Measurements from ENCODE around the gene ELOVL3. TPM values are rescaled to one million over a fixed set of nuclear protein-coding genes. Genes with fewer than 3 reads are reported as not detected.

Gene ELOVL3
- total RNA-seq, 2 experiments from 2014 or later = 0.48 TPM; not detected in 1

DNA sequence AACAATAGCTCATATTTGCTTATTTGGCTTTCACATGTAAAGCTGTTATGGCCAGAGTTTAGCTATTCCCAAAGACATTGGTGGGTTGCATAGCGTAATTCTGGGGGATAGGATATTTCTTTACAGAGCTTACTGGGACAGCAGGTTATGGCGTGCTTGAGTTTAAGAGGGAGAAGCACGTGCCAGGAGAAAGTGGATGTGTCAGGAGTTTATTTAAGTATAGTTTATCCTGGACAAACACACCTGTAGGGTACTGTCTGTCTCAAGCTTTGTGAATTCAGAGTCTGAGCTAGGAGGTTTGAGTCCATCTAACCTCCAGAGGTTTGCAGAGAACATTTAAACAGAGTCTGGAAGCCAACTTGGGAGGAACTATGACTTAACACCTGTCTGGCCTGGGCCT is 40.6 kb downstream of the ELOVL3 start:
- POLR2A ChIA-PET = interaction anchor here (1.2 kb wide), 2 partner anchors 19 to 31 kb away, joined by 3 read pairs; no protein-coding TSS in a partner anchor
- Histone ChIP-seq H3K79me2 (ENCODE audit: insufficient read depth, low read depth, low read length) (no peaks in the 10 kb centered on the region; the same call in 1 of the 2 replicates), H3K9me3 (ENCODE audit: low read length) (no peaks in the 10 kb centered on the region), H4K20me1 (ENCODE audit: insufficient read depth, low read length) (no peaks in the 10 kb centered on the region), H3K4me3 (ENCODE audit: low read depth, low read length, poor library complexity, severe bottlenecking) (no peak overlapping the region), H3K4me1 (ENCODE audit: insufficient read depth, low read length, poor library complexity, severe bottlenecking) (peaks cover under 1% of the 10 kb centered on the region), H3K36me3 (ENCODE audit: insufficient read depth, low read length) (peaks cover 55% of the 10 kb centered on the region), H3K4me2 (ENCODE audit: low read length) (no peak overlapping the region), H3K27ac (ENCODE audit: low read depth, low read length, poor library complexity, severe bottlenecking) (no peak overlapping the region), H2AFZ (ENCODE audit: low read length) (no peak overlapping the region), H3K9me2 (ENCODE audit: insufficient read depth, low read length) (no peaks in the 10 kb centered on the region)
- BruUV-seq (replicated peaks) = no TSS peak
- TF ChIP-seq EZH2phosphoT487 (IDR thresholded peaks at IDR 0.05; ENCODE audit: borderline replicate concordance, low read depth, low read length) = no peak
- TF ChIP-seq, protein P1, sequence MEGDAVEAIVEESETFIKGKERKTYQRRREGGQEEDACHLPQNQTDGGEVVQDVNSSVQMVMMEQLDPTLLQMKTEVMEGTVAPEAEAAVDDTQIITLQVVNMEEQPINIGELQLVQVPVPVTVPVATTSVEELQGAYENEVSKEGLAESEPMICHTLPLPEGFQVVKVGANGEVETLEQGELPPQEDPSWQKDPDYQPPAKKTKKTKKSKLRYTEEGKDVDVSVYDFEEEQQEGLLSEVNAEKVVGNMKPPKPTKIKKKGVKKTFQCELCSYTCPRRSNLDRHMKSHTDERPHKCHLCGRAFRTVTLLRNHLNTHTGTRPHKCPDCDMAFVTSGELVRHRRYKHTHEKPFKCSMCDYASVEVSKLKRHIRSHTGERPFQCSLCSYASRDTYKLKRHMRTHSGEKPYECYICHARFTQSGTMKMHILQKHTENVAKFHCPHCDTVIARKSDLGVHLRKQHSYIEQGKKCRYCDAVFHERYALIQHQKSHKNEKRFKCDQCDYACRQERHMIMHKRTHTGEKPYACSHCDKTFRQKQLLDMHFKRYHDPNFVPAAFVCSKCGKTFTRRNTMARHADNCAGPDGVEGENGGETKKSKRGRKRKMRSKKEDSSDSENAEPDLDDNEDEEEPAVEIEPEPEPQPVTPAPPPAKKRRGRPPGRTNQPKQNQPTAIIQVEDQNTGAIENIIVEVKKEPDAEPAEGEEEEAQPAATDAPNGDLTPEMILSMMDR (conservative IDR thresholded peaks at IDR 0.05; ENCODE audit: low read length) = no peak
- no peak for DNase-seq (ENCODE audit: low spot score)
- CTCF ChIA-PET (ENCODE audit: unreplicated experiment) = interaction anchor here (1.2 kb wide), 1 partner anchor 40 kb away, joined by 3 read pairs; no protein-coding TSS in a partner anchor
- intact Hi-C loops (cut with micrococcal nuclease; ENCODE audit: unreplicated experiment) = no loop called here

DNA sequence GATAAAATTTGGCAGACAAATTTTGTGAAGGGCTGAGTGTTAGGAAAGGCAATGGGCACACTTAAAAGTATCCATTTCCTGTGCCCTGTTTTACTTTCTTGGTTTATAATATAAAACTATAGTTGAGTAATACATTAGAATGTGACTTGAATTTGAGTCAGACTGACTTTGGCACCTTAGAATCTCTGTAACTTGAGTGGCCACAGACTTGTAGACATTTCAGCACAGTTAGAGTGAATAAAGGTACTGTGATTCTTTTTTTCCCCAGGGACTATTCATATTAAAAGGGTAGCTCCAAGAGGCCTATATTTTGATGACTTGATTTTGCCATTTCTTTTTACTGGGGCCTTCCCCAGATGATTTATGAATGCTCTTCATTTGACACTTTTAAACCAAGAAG is 41.6 kb downstream of the ELOVL3 start:
- CTCF ChIA-PET (ENCODE audit: unreplicated experiment) = interaction anchor here (0.6 to 1.2 kb wide), 2 partner anchors 41 to 432 kb away, joined by 3 read pairs; no protein-coding TSS in a partner anchor
- intact Hi-C loops (cut with micrococcal nuclease; ENCODE audit: unreplicated experiment) = no loop called here
- Histone ChIP-seq H3K4me3 (ENCODE audit: low read depth, low read length, poor library complexity, severe bottlenecking) (no peak overlapping the region), H3K4me1 (ENCODE audit: insufficient read depth, low read length, poor library complexity, severe bottlenecking) (peaks cover 6% of the 10 kb centered on the region), H3K9me2 (ENCODE audit: insufficient read depth, low read length) (no peaks in the 10 kb centered on the region), H3K27ac (ENCODE audit: low read depth, low read length, poor library complexity, severe bottlenecking) (no peak overlapping the region), H2AFZ (ENCODE audit: low read length) (no peak overlapping the region), H3K4me2 (ENCODE audit: low read length) (no peak overlapping the region), H3K79me2 (ENCODE audit: insufficient read depth, low read depth, low read length) (peaks cover 4% of the 10 kb centered on the region; the same call in 1 of the 2 replicates), H3K9me3 (ENCODE audit: low read length) (no peaks in the 10 kb centered on the region), H3K36me3 (ENCODE audit: insufficient read depth, low read length) (peaks cover 44% of the 10 kb centered on the region), H4K20me1 (ENCODE audit: insufficient read depth, low read length) (no peaks in the 10 kb centered on the region)
- DNase-seq (ENCODE audit: low spot score) = no peak
- TF ChIP-seq, protein P1 (conservative IDR thresholded peaks at IDR 0.05; ENCODE audit: low read length) = no peak
- no peak for TF ChIP-seq EZH2phosphoT487 (IDR thresholded peaks at IDR 0.05; ENCODE audit: borderline replicate concordance, low read depth, low read length)
- POLR2A ChIA-PET = interaction anchor here (0.7 to 1.5 kb wide), 2 partner anchors 10 to 46 kb away, joined by 3 to 6 read pairs; no protein-coding TSS in a partner anchor
- TSS peak; percentile 4 for BruUV-seq (replicated peaks)

DNA sequence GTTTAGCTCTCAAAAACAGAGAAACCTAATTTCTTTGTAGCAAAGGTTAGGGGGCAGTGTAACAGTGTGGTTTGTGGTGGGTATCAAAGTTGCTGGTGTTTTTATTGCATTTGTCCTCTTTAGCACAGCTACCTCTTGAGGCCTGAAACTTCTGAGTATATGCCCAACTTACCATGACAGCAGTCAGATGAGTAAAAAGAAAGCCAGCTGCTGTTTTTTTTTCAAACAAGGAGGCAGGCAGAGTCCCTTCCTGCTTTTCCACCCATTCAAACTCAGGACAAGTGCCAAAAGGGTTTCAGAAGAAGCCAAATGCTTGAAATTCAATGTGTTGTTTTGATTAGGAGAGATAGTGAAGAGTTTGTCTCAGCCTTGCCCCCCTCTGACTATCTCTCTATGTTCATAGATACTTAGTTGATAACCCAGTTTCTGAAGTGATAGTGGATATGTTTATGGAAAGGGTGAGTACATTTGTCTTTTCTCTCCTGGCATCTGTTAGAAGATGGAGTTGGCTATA is 42.3 kb downstream of the ELOVL3 start:
- Histone ChIP-seq H2AFZ (ENCODE audit: low read length) (no peak overlapping the region), H4K20me1 (ENCODE audit: insufficient read depth, low read length) (peaks cover 1% of the 10 kb centered on the region; the same call in 1 of the 2 replicates), H3K79me2 (ENCODE audit: insufficient read depth, low read depth, low read length) (peaks cover 5% of the 10 kb centered on the region; the same call in 1 of the 2 replicates), H3K4me2 (ENCODE audit: low read length) (no peak overlapping the region), H3K9me2 (ENCODE audit: insufficient read depth, low read length) (no peaks in the 10 kb centered on the region), H3K27ac (ENCODE audit: low read depth, low read length, poor library complexity, severe bottlenecking) (no peak overlapping the region), H3K9me3 (ENCODE audit: low read length) (no peaks in the 10 kb centered on the region), H3K4me3 (ENCODE audit: low read depth, low read length, poor library complexity, severe bottlenecking) (no peak overlapping the region), H3K4me1 (ENCODE audit: insufficient read depth, low read length, poor library complexity, severe bottlenecking) (peaks cover 6% of the 10 kb centered on the region), H3K36me3 (ENCODE audit: insufficient read depth, low read length) (peaks cover 37% of the 10 kb centered on the region)
- TF ChIP-seq, protein P1 (conservative IDR thresholded peaks at IDR 0.05; ENCODE audit: low read length) = no peak
- TF ChIP-seq EZH2phosphoT487 (IDR thresholded peaks at IDR 0.05; ENCODE audit: borderline replicate concordance, low read depth, low read length) = no peak
- DNase-seq (ENCODE audit: low spot score) = no peak
- no TSS peak for BruUV-seq (replicated peaks)
- POLR2A ChIA-PET = interaction anchor here (1.5 kb wide), 1 partner anchor 9 kb away, joined by 6 read pairs; no protein-coding TSS in a partner anchor
- intact Hi-C loops (cut with micrococcal nuclease; ENCODE audit: unreplicated experiment) = no loop called here
- CTCF ChIA-PET (ENCODE audit: unreplicated experiment) = interaction anchor here (0.6 kb wide), 1 partner anchor 433 kb away, joined by 3 read pairs; no protein-coding TSS in a partner anchor

Measured in OCI-LY7 (cell line).